ENCODE measurements around the gene MRPS25.

MRPS25 gene

GRCh38 chr3:15081960-15082664 is 17.0 kb upstream of the MRPS25 start:
- DNase-seq (ENCODE audit: low spot score), result no peak

DNA sequence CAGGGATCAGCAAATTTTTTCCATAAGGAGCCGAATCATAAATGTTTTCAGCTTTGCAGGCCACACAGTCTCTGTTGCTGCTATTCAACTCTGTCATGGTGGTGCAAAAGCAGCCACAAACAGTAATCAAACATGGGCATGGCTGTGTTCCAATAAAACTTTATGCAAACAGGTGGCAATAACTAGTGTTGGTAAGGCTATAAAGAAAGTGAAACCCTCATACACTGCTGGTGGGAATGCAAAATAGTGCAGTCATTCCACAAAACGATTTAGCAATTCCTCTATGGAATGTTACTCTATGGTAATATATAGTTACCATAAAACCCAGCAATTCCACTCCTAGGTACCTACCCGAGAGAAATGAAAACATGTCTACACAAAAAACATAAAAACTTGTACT is 14.0 kb upstream of the MRPS25 start:
- DNase-seq (ENCODE audit: low spot score), result no peak

- no peak for DNase-seq (ENCODE audit: low spot score)
Measured at GRCh38 chr3:15074500-15074899, 9.4 kb upstream of the MRPS25 start.

DNA sequence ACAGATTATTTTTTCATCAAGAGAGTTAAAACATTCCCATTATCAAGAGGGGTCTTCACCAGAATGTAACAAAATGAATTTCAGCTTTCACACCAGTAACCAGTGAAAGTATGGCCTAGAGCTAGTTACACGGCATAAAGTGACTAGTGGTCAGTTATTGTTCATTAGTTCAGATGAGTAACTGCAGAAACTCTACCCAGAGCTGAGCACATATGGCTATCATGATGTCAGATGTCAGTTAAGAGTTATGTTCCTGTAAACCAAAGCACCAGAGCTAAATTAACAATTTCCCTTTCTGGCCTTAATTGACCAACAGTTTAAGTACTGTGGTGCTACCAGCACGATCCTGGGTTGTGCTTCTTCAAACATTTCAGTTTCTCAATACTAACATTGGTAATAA is 6.6 kb upstream of the MRPS25 start:
- no peak for DNase-seq (ENCODE audit: low spot score)

DNA sequence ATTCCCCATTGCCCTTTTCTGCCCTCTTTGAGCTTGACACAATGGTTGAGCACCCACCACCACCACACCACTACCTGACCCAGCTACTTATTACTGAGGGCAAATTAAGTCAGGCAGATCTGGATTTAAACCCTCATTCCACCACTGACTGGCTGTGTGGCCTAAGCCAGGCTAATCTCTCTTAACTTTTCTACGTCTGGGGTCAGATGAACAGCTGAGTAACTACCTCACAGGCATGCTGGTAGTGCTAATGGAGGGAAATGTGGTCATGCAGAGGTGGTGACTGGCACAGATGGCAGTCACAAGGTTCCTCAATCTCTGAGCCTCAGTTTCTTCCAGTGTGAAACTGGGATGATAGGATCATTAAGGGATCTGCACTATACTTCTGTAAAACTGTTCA is 4.3 kb upstream of the MRPS25 start:
- DNase-seq (ENCODE audit: low spot score), result no peak

- DNase-seq (ENCODE audit: low spot score), result no peak
Measured at GRCh38 chr3:15066467-15066866, 1.4 kb upstream of the MRPS25 start.

- no peak for DNase-seq (ENCODE audit: low spot score)
Measured at GRCh38 chr3:15065550-15066007, 464 bp upstream of the MRPS25 start.

DNA sequence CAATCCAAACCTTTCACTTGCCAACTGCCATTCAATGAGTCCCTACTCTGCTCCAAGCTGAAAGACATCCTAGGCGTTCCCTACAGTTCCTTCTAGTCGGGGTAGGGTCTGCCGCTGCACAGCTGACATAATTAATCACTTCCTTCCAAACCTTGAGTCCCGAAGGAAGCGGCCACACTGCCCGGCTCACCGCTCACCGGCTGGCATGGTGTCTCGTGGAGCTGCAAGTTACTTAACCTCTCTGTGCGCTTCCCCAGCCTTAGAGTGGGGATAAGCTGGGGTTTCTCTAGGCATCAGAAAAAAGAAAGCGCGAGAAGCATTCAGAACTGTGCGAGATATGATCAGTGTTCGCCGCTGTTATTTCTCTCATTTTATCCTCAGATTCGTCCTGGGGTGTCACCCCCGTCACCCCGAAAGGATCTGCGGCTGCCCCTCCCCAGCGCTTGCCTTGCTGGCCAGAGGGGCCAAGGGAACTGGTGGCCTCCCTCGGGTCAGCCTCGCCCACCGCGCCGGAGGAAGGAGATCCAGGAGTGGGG is 748 bp downstream of the MRPS25 start:
- DNase-seq (ENCODE audit: low spot score), result no peak

- DNase-seq (ENCODE audit: low spot score), result no peak
Measured at GRCh38 chr3:15063656-15064286, 1.3 kb downstream of the MRPS25 start.

DNA sequence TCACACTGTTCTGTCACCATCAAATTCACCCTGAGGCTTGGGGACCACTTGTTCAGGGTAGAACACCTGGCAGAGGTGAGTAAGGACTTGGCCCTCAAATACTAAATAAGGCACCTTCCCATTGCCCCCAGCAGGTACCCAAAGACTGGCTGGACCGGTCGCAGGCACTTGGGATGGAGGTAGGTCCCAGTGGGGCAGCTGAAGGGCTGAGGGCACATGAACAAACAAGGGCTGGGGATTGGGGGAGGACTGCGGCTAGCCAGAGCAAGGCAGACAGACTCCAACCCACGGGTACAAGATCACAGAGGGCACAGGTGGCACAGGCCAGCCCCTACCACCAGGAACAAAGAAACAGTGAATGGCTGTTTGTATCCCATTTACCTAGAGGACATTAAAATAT is 1.9 kb downstream of the MRPS25 start:
- DNase-seq (ENCODE audit: low spot score), result no peak

DNA sequence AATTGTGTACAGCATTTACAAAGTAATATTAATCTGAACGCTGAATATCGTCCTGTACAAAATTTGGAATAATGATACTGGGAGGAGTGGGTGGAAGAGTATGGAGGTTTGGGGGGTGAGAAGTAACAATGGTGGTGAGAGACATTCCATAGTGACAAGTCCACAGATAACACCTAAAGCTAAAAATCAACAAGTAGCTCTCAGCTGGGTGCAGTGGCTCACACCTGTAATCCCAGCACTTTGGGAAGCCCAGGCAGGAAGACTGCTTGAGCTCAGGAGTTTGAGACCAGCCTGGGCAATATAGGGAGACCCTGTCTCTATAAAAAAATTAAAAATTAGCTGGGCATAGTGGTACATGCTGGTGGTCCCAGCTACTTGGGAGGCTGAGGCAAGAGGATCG is 5.1 kb downstream of the MRPS25 start:
- DNase-seq (ENCODE audit: low spot score), result no peak

DNA sequence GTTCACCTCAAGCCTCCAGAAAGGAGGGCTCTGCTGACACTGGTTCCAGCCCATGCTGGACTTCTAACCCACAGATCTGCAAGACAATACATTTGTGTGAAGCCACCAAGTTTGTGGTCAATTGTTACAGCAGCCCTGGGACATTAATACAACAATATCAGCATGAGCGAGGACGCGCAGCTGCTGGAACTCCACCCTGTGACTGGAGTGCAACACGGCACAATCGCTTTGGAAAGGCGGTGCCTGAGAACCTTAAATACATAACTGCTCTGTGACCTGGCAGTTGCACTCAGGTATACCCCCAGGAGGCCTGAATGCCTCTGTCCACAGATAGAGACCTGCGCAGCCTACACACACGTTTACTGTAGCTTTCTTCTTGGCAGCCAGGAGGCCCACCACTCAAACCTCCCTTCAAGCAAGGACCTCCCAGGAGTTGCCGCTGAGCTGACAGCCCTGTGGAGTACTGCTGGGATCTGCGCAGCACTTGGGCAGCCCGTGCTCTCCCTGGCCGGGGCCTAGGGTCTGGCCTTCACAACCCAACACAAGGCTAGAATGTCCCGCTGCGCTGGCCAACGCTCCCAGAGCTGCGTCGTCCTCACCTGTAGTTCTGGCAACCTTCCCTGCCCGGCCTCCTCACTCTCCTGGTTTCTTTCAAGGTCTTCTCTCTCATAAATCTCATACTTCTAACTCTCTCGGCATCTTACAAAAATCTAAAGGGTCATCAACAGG is 8.3 kb downstream of the MRPS25 start:
- DNase-seq (ENCODE audit: low spot score), result no peak

GRCh38 chr3:15055019-15055557 is 10.0 kb downstream of the MRPS25 start:
- DNase-seq (ENCODE audit: low spot score), result no peak

- no peak for DNase-seq (ENCODE audit: low spot score)
Measured at GRCh38 chr3:15053541-15053940, 11.6 kb downstream of the MRPS25 start.

DNA sequence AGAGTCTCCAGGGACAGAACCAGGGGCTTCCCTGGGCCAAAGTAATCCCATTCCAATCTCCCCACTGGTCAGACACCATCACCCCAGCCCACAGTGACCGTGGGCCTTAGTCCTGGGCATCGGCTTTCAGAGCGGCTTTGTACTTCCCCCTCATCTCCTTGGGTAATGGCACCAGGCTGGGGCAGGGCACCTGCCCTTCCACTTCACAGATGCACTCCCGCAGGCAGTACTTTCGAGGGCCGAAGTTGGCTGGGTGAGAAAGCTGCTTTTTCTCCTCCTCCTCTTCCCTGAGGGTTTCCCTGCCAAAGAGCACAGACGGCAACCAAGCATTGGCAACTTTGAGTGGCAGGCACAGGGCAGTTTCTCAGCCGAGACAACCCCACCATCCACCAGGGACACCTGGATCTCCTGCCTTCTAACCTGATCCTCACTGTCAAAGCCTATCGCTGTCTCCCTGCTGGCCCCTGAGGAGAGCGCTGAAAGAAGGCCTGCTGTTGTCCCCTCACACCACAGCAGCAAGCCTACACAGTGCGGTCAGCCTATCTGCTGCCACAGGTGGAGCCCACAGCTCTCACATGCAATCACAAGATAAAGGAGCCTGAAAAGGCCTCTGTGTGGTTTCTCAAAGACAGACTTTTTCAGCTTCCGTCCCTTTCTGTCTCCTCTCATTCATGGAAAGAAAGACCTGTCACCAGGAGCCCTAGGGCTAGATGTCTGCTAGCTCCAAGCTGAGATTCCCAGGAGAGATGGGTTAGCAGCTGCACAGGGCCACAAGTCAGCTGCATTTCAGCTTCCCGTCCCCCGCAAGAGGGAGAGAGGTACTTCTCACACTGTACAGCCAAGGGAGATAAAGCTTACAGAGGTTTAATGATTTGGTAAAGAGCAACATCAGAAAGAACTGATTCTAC is 12.5 kb downstream of the MRPS25 start:
- no peak for DNase-seq (ENCODE audit: low spot score)

GRCh38 chr3:15051531-15051930 is 13.6 kb downstream of the MRPS25 start:
- DNase-seq (ENCODE audit: low spot score), result no peak

- no peak for DNase-seq (ENCODE audit: low spot score)
Measured at GRCh38 chr3:15050405-15051092, 14.6 kb downstream of the MRPS25 start.

DNA sequence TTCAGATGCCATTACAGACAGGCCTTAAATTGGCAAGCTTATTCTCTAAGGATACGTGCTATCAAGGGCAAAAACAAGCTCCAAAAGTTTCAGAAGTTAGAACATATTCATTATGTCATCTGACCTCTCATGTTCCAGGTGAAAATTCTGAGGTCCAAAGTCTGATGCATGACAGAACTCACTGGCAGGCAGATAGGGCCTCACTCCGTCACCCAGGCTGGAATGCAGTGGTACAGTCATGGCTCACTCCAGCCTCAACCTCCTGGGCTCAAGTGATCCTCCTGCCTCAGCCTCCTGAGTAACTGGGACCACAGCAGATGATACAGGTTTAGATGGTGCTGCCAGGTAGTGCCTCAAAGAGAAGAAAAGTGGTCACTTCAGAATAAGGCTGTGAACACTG is 15.5 kb downstream of the MRPS25 start:
- no peak for DNase-seq (ENCODE audit: low spot score)

GRCh38 chr3:15045667-15046066 is 19.4 kb downstream of the MRPS25 start:
- DNase-seq (ENCODE audit: low spot score), result no peak

- no peak for DNase-seq (ENCODE audit: low spot score)
Measured at GRCh38 chr3:15044326-15044725, 20.8 kb downstream of the MRPS25 start.

Data from left forelimb (tissue), 1 donor.